Endothelial cell of hepatic sinusoid (primary cell): ENCODE measurements around the gene TMEM229B.

Source experiments
- in situ Hi-C: cut with HindIII; loops from 2 replicates; pipeline ENCODE4 v1.10.0; 2017; ENCODE audit warnings: low sequenced_read_pairs

Gene TMEM229B

GRCh38 chr14:67487937-67488893 is at the start of gene TMEM229B:
TMEM229B (minus strand) TSS chr14:67488721; CDS start chr14:67473923, 14,798 bp downstream.
- in situ Hi-C loops = no loop called here

GRCh38 chr14:67537736-67538135 is 49.2 kb upstream of the TMEM229B start:
- in situ Hi-C loops = no loop called here

GRCh38 chr14:67536087-67536486 is 47.6 kb upstream of the TMEM229B start:
- in situ Hi-C loops = no loop called here

GRCh38 chr14:67533754-67534085 is 45.2 kb upstream of the TMEM229B start:
- in situ Hi-C loops = no loop called here

- in situ Hi-C loops = no loop called here
Observed at GRCh38 chr14:67532998-67533753, 44.7 kb upstream of the TMEM229B start, which contains the start of gene PLEKHH1. PLEKHH1 (plus strand) TSS chr14:67533290; CDS start chr14:67541868, 8,578 bp downstream.

- in situ Hi-C loops = no loop called here
Observed at GRCh38 chr14:67532606-67532997, 44.1 kb upstream of the TMEM229B start.

- in situ Hi-C loops = no loop called here
Observed at GRCh38 chr14:67529947-67530935, 41.7 kb upstream of the TMEM229B start.

- in situ Hi-C loops = no loop called here
Observed at GRCh38 chr14:67528276-67528675, 39.8 kb upstream of the TMEM229B start.

- in situ Hi-C loops = no loop called here
Observed at GRCh38 chr14:67527756-67528155, 39.2 kb upstream of the TMEM229B start.

- in situ Hi-C loops = no loop called here
Observed at GRCh38 chr14:67526676-67527459, 38.3 kb upstream of the TMEM229B start.

GRCh38 chr14:67526181-67526580 is 37.7 kb upstream of the TMEM229B start:
- in situ Hi-C loops = no loop called here

- in situ Hi-C loops = no loop called here
Observed at GRCh38 chr14:67525389-67525788, 36.9 kb upstream of the TMEM229B start.

GRCh38 chr14:67524634-67524963 is 36.1 kb upstream of the TMEM229B start:
- in situ Hi-C loops = no loop called here

- in situ Hi-C loops = no loop called here
Observed at GRCh38 chr14:67523764-67524633, 35.5 kb upstream of the TMEM229B start.

GRCh38 chr14:67522270-67522669 is 33.7 kb upstream of the TMEM229B start:
- in situ Hi-C loops = no loop called here

- in situ Hi-C loops = no loop called here
Observed at GRCh38 chr14:67520482-67520881, 32.0 kb upstream of the TMEM229B start.

GRCh38 chr14:67519406-67519805 is 30.9 kb upstream of the TMEM229B start:
- in situ Hi-C loops = no loop called here

GRCh38 chr14:67517083-67517482 is 28.6 kb upstream of the TMEM229B start:
- in situ Hi-C loops = no loop called here

GRCh38 chr14:67516676-67517075 is 28.2 kb upstream of the TMEM229B start:
- in situ Hi-C loops = no loop called here
